ENCODE data around the gene TBC1D22B. TPM values are rescaled to one million over a fixed set of nuclear protein-coding genes. Genes with fewer than 3 reads are reported as not detected.

Gene TBC1D22B
- total and polyA plus RNA-seq, 2 donors (not counting 3 experiments of a cell fraction or from before 2014, with no cell fraction given): 13.1 to 13.6 TPM

- no TSS peak for BruUV-seq (replicated peaks)
- H3K27me3 ChIP-seq (ENCODE audit: control insufficient read depth in 2 of 2, insufficient read depth in 2 of 2, low read length in 2 of 2): no peaks in the 10 kb centered on the region
- ChIA-PET POLR2A (no interaction called here), CTCF (no interaction called here)
- no peak for TF ChIP-seq MAX (IDR thresholded peaks at IDR 0.05; ENCODE audit: insufficient read depth, insufficient read length)
- no peak for TF ChIP-seq MYC (IDR thresholded peaks at IDR 0.05; ENCODE audit: low read depth, low read length)
- no peak for TF ChIP-seq EZH2 (IDR thresholded peaks at IDR 0.05; ENCODE audit: borderline replicate concordance, low read depth, low read length, severe bottlenecking)
- no peak for TF ChIP-seq JUN (IDR thresholded peaks at IDR 0.05; ENCODE audit: borderline replicate concordance, insufficient read depth, insufficient read length, low read depth)
- TF ChIP-seq GATA2 (IDR thresholded peaks at IDR 0.05; ENCODE audit: insufficient read depth, insufficient read length, low read depth, low read length): no peak
- TF ChIP-seq FOS (IDR thresholded peaks at IDR 0.05; ENCODE audit: borderline replicate concordance, insufficient read depth, low read length): no peak
- TF ChIP-seq CTCF (IDR thresholded peaks at IDR 0.05; ENCODE audit: extremely low read depth in 1 of 2, insufficient read depth in 1 of 2, low read depth in 1 of 2, low read length in 2 of 2): no peak
- TF ChIP-seq POLR2A (IDR thresholded peaks at IDR 0.05; ENCODE audit: low read depth, low read length): no peak
- TF ChIP-seq POLR2AphosphoS5 (IDR thresholded peaks at IDR 0.05; ENCODE audit: insufficient read depth, low read depth, low read length): no peak
- no peak for DNase-seq (ENCODE audit: low read depth, low spot score)
- no peaks in the 10 kb centered on the region for H3K9me1 ChIP-seq (replicated peaks; ENCODE audit: control insufficient read depth, extremely low read depth, insufficient read depth, low read length)
- H4K20me1 ChIP-seq (replicated peaks; ENCODE audit: control insufficient read depth, extremely low read depth, insufficient read depth, low read length): no peaks in the 10 kb centered on the region
- H3K9ac ChIP-seq (replicated peaks; ENCODE audit: extremely low read depth, insufficient read depth, low read length): no peak overlapping the region
- no peak for FAIRE-seq
- no peaks in the 10 kb centered on the region for H3K79me2 ChIP-seq (ENCODE audit: control insufficient read depth, insufficient read depth, low read length)
- no peak overlapping the region for H2AFZ ChIP-seq (ENCODE audit: low read depth, low read length)
- H3K9me3 ChIP-seq (replicated peaks; ENCODE audit: control insufficient read depth, insufficient read depth, low read length): no peaks in the 10 kb centered on the region
- no peaks in the 10 kb centered on the region for H3K36me3 ChIP-seq (ENCODE audit: control insufficient read depth in 2 of 2, extremely low read depth in 1 of 2, insufficient read depth in 2 of 2, low read length in 2 of 2)
- no peak overlapping the region for H3K4me2 ChIP-seq (ENCODE audit: insufficient read depth, low read length)
- H3K27ac ChIP-seq (ENCODE audit: insufficient read depth, low read depth, low read length): no peak overlapping the region
- dilution Hi-C loops (cut with MboI; ENCODE audit: extremely low pct_ligation_motif_present, low sequenced_read_pairs) (no loop called here), intact Hi-C loops (cut with micrococcal nuclease) (no loop called here)
- H3K4me3 ChIP-seq (replicated peaks in 1 of 3; ENCODE audit: insufficient read depth in 1 of 3, low read depth in 1 of 3, low read length in 3 of 3): no peak overlapping the region
- peaks cover 6% of the 10 kb centered on the region for H3K4me1 ChIP-seq (ENCODE audit: control insufficient read depth, extremely low read depth, insufficient read depth, low read length)
Observed at GRCh38 chr6:37218061-37218460, 39.5 kb upstream of the TBC1D22B start.

Measured in endothelial cell of umbilical vein (primary cell).